ENCODE measurements around the gene NHSL2.
"Not testable (repeated sequence)": the region's sequence is repeated elsewhere in the genome, so short reads cannot be mapped to it uniquely, and the experiment has no call there.

The NHSL2 gene

DNA sequence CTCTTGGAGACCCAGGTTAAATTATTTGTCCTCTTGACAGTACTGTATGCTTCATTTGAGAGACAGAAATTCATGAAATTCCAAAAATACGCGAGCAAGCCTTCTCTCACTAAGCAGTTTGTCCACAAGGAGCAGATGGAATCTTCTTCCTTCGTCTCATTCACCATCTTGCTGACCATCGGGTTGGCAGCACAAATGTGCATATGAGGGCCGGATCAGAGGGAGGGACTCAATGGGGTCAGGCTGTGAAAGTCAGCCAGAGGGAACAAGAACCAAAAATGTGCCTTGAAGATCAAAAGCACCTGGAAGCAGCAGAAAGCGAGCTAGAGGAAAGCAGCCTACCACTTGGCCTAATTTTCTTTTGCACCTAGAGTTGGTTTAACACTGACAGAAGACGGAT lies 16.4 kb downstream of the NHSL2 start:
- no peak for DNase-seq

GRCh38 chrX:71928856-71929255 lies 18.2 kb downstream of the NHSL2 start:
- no peak for DNase-seq

DNA sequence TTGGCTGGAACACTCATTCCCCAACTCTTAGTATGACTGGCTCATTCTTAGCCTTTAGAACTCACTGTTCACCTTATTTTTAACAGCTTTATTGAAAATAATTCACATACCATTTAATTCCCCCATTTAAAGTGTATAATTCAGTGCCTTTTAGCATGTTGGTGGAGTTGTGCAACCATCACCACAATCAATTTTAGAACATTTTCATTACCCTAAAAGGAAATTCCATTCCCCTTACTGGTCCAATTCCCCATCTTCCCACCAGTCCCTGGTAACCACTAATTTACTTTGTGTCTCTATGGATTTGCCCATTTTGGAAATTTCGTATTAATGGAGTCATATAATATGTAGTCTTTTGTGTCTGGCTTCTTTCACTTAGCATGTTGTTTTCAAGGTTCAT lies 19.7 kb downstream of the NHSL2 start:
- no peak for DNase-seq

- DNase-seq: no peak
Measured at GRCh38 chrX:71935476-71935875, 24.8 kb downstream of the NHSL2 start.

GRCh38 chrX:71936632-71937031 lies 26.0 kb downstream of the NHSL2 start:
- no peak for DNase-seq

DNA sequence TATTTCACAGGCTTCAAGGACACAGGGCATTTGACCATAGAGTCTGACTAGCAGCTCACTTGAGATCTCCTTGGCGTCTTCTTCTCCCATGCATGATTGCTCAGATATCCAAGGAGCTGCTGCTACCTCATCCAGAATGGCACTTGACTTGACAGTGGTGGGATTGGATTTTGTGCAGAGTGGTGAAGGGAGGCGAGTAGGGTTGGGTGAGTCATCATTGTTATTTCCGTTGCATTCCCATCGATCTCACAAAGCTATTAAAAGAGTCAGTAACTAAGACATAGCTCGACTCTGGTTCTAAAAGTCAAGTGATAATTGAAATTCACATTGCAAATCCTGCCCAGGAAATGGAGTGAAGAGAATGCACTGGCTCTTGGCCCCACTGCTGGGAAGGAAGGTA lies 27.7 kb downstream of the NHSL2 start:
- DNase-seq: no peak

GRCh38 chrX:71941145-71941544 lies 30.5 kb downstream of the NHSL2 start:
- no peak for DNase-seq

GRCh38 chrX:71941776-71942175 lies 31.1 kb downstream of the NHSL2 start:
- DNase-seq: no peak

- no peak for DNase-seq
Measured at GRCh38 chrX:71944369-71944768, 33.7 kb downstream of the NHSL2 start.

GRCh38 chrX:71945237-71945805 lies 34.7 kb downstream of the NHSL2 start:
- no peak for DNase-seq

DNA sequence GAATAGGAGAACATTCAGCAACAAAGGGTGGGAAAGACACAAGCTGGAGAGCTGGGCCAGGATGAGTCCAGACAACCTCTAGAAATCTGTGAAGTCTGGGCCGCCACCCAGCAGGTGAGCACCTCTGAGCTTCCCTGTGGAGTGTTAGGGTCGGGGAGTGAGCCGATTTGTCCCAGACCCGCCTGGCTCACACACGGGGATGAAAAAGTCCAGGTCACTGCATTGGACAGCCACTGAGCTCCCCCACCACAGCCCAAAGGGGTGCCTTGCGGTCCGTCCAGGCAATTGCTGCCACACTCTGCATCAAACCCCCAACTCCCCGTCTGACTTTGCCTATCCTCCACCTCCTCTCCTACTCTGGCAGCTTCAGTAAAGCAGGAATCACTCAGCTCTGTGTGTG lies 38.7 kb downstream of the NHSL2 start:
- no peak for DNase-seq

- DNase-seq: no peak
Measured at GRCh38 chrX:71949844-71950445, 39.3 kb downstream of the NHSL2 start.

DNA sequence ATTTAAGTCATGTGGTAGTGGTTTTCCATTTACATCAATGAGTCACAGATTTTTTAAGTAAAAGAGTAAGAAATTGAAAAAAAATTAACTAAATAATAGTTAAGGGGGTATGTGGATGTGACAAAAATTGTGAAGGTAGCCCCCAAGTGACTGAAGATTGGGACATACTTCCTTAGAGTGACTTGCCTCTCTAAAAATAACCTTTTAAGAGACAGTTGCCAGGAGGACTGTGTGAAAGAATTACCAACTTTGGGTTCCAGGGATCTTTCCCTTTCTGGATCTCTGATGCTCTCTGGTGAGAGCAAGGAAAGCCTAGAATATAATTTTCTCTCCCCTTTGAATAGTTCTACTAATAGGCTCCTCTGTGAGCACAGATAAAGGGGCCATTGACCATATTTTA lies 42.7 kb downstream of the NHSL2 start:
- no peak for DNase-seq

GRCh38 chrX:71953946-71954345 lies 43.3 kb downstream of the NHSL2 start:
- DNase-seq: no peak

- DNase-seq: no peak
Measured at GRCh38 chrX:71954458-71954857, 43.8 kb downstream of the NHSL2 start.

DNA sequence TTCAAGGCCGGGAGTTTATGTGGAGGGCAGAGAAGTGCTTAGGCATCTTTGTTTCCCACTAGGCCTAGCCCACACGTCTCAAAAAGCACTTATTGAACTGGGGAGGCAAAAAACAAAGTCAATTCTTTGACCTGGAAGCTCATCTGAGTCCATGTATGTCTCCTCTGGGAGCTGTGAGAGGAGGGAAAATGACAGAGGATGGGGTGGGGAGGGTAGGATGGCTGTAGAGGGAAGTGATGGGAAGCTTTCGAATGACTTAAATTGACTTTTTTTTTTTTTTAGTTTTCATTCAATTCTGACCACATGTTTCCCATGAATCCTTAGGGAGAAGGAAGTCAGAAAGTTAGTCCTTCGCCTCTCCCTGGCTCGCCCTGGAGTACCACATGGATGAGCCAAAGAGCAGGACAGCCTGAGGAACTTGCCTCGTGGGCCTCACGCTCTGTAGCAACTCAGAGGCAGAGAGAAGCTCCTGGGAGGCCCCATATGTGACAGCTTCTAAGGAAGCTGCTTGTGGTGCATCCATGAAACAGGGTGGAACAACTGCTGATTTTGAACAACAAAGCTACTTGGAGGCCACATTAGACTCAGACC lies 45.0 kb downstream of the NHSL2 start:
- no peak for DNase-seq

DNA sequence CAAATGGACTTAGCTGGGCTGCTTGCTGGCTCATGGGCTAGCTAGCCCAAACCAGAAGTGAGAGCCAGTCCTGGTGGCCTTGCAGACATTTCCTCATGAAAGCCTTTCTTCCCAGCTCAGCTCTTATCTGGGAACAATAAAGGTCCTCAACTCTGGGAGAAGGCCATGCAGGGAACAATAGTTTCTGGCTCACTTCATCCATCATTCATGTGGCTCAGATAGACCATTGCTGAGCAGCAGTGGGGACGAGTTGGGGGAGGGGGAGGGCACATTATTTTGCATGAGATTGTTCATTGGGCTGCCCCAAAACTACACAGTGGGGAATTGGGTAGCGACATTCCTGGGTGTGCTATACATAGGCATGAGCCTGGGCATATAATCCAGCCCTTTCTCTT lies 47.6 kb downstream of the NHSL2 start:
- DNase-seq: no peak

- not testable (repeated sequence) for DNase-seq
Measured at GRCh38 chrX:71964184-71964583, 53.5 kb downstream of the NHSL2 start.

DNA sequence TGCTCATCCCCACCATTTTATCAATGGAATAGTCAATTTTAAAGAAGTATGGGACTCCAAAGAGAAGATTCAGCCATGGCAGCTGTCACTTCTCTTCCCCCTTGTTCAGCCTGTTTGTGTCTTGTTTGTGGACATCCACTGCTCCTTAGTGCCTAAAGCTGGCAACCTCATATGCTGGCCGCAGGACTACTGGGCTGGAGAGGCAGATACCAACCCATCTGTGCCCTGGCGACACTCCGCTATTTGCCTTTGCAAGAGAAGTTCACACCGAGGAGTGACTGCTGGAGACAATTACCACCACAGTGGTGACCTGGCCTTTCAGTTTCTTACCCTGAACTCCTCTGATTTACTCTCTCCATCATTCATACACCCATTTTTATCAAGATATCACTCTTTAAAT lies 64.3 kb downstream of the NHSL2 start:
- no peak for DNase-seq

- DNase-seq: no peak
Measured at GRCh38 chrX:71976753-71977152, 66.1 kb downstream of the NHSL2 start.

DNA sequence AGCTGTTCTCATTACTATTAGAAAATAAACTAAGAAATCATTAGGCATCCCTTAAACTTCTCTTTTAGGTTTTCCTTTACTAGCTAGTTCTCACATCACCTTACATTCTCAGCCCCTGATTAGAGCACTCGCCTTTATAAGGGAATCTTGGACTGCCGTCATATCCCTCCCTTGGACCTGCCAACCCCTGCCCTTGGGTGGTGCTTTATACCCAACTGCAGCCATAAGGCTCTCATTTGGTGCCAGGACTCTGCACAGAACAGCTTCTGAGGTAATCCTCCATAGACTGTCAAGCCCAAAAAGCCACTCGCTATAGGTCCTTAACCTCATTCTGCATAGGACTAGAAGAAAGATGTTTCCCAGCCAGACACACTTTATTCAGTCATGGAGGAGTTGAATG lies 67.5 kb downstream of the NHSL2 start:
- DNase-seq: no peak

GRCh38 chrX:71989768-71990426 lies 79.3 kb downstream of the NHSL2 start:
- no peak for DNase-seq

DNA sequence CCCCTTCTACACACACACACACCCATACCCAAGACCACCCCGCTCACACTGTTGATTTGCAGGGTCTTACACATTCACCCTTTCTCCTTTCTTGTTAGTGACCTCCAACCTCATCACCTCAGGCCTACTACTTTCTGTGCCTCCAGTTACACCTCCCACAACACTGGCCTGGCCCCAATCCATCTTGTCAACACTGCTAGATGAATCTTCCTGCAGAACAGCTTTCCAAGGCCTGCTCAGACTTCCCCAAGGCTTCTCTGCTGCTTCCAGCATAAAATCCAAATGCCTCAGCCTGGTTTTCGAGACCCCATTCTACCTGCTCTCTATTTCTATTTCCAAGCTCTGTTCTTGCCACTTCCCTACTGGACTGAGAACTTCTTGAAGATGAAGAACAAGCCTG lies 79.9 kb downstream of the NHSL2 start:
- DNase-seq: no peak

GRCh38 chrX:71991164-71991563 lies 80.5 kb downstream of the NHSL2 start:
- DNase-seq: no peak
